HepG2 (cell line): ENCODE measurements around the gene DDIAS. TPM values are rescaled to one million over a fixed set of nuclear protein-coding genes. Genes with fewer than 3 reads are reported as not detected.

Experiments used
- ATAC-seq: fragments of 200-7000 bp; cut with Tn5 transposase; 3 replicates; pipeline ENCODE4 v1.9.1; 2020; ENCODE audit warnings: mild to moderate bottlenecking, moderate library complexity
- BruUV-seq: library from RNA; stranded (reverse); fragments of 400-500 nt; replicated peaks from 2 replicates; lab custom pipeline; 2021; lab: Mats Ljungman, UMichigan
- CTCF ChIA-PET: fragments of 300-600 bp; formaldehyde crosslinking; extraction: SDS; loops from one replicate; lab custom pipeline; 2021; ENCODE audit warnings: low total read pairs, inconsistent platforms, low intra/inter-chr PET ratio; lab: Yijun Ruan, JAX
- POLR2A ChIA-PET: fragments of 350-600 bp; sonication (Branson Sonifier 250); formaldehyde crosslinking; loops from one replicate; lab custom pipeline; 2020; ENCODE audit warnings: antibody characterized with exemption, inconsistent platforms; lab: Yijun Ruan, JAX
- DNase-seq: peaks from one replicate; pipeline ENCODE4 v3.0.0-alpha.2; 2015; ENCODE audit warnings: low spot score
- FAIRE-seq: peaks from 3 replicates; lab custom pipeline; 2011; peaks lifted over from hg19 to GRCh38; lab: Jason Lieb, UNC
- H2AFZ ChIP-seq: one replicate; pipeline ENCODE4 v1.6.1; 2011; ENCODE audit warnings: low read length, inconsistent platforms
- H3K27ac ChIP-seq: fragments of 300-600 bp; 3 replicates; pipeline ENCODE4 v1.8.0; 2011; ENCODE audit warnings: mixed run types, mild to moderate bottlenecking, mixed read lengths, low read length, inconsistent platforms; ENCODE audit not compliant: insufficient read depth; ENCODE audit errors: extremely low read length
- H3K27me3 ChIP-seq, 2 experiments: fragments of 200-600 bp in 1 of 2; 2 replicates in 1 of 2; 3 replicates in 1 of 2; pipeline versions ENCODE4 v1.6.0 to v1.8.0; 2011; ENCODE audit warnings: low read length in 2 of 2, mild to moderate bottlenecking in 2 of 2, moderate library complexity in 2 of 2, inconsistent platforms in 1 of 2; ENCODE audit not compliant: insufficient read depth in 2 of 2, control insufficient read depth in 1 of 2
- H3K36me3 ChIP-seq, 2 experiments: fragments of 200-600 bp in 1 of 2; replicated peaks in 1 of 2; 2 replicates in 1 of 2; 3 replicates in 1 of 2; pipeline versions ENCODE4 v1.5.1 to v1.8.0; 2011; ENCODE audit warnings: low read length in 2 of 2, inconsistent platforms in 1 of 2; ENCODE audit not compliant: insufficient read depth in 2 of 2, control insufficient read depth in 1 of 2
- H3K4me1 ChIP-seq: 2 replicates; pipeline ENCODE4 v1.5.1; 2012; ENCODE audit warnings: low read length, inconsistent platforms; ENCODE audit not compliant: insufficient read depth
- H3K4me2 ChIP-seq: 2 replicates; pipeline ENCODE4 v1.6.0; 2011; ENCODE audit warnings: low read depth, low read length, inconsistent platforms
- H3K4me3 ChIP-seq, 3 experiments: fragments of 200-600 bp in 1 of 3; sonication (generic), shearing (Covaris generic) in 1 of 3; replicated peaks in 1 of 3; 2 replicates each; pipeline ENCODE4 v1.5.1; 2011 to 2016; ENCODE audit warnings: low read length in 3 of 3, inconsistent platforms in 2 of 3, low read depth in 2 of 3, mild to moderate bottlenecking in 2 of 3, control low read depth in 1 of 3, mixed read lengths in 1 of 3; ENCODE audit not compliant: insufficient read depth in 1 of 3
- H3K79me2 ChIP-seq: one replicate; pipeline ENCODE4 v1.6.1; 2011; ENCODE audit warnings: low read length, inconsistent platforms; ENCODE audit not compliant: insufficient read depth
- H3K9ac ChIP-seq: 2 replicates; pipeline ENCODE4 v1.6.0; 2011; ENCODE audit warnings: mild to moderate bottlenecking, low read depth, low read length, inconsistent platforms; ENCODE audit not compliant: insufficient read depth
- H3K9me3 ChIP-seq: 2 replicates; pipeline ENCODE4 v1.5.1; 2012; ENCODE audit warnings: mild to moderate bottlenecking, low read length
- H4K20me1 ChIP-seq: 2 replicates; pipeline ENCODE4 v1.6.0; 2011; ENCODE audit warnings: inconsistent platforms, mild to moderate bottlenecking, low read length, moderate library complexity; ENCODE audit not compliant: insufficient read depth
- ATF2 ChIP-seq: sonication (generic); formaldehyde crosslinking; IDR thresholded peaks from 2 replicates; pipeline ENCODE4 v1.4.0; 2020; ENCODE audit warnings: missing genetic modification reagents
- CHD2 ChIP-seq: IDR thresholded peaks from 2 replicates; pipeline ENCODE4 v1.6.1; 2011; ENCODE audit warnings: low read depth, low read length, improper control_type of control experiment
- NPAS2 ChIP-seq: sonication (generic); formaldehyde crosslinking; IDR thresholded peaks from 2 replicates; pipeline ENCODE4 v1.8.0; 2022; ENCODE audit warnings: mild to moderate bottlenecking, missing genetic modification reagents, borderline replicate concordance
- PBX2 ChIP-seq: IDR thresholded peaks from 2 replicates; pipeline ENCODE4 v1.6.1; 2016; ENCODE audit warnings: control low read depth
- ZNF501 ChIP-seq: sonication (generic); formaldehyde crosslinking; IDR thresholded peaks from 2 replicates; pipeline ENCODE4 v1.5.1; 2020; ENCODE audit warnings: mild to moderate bottlenecking, moderate library complexity, missing genetic modification reagents
- ZNF83 ChIP-seq: sonication (generic); formaldehyde crosslinking; IDR thresholded peaks from 2 replicates; pipeline ENCODE4 v1.4.0; 2020; ENCODE audit warnings: missing genetic modification reagents, mild to moderate bottlenecking, borderline replicate concordance
- WGBS: methylation state at CpG from one replicate; pipeline ENCODE4 v1.1.6; 2017; ENCODE audit warnings: low lambda C conversion rate; 5-methylcytosine and 5-hydroxymethylcytosine counted together
- in situ Hi-C: cut with HindIII; loops from 2 replicates; pipeline ENCODE4 v1.10.0; 2017; ENCODE audit warnings: low pct_unique_long_range_greater_than_20kb; ENCODE audit not compliant: extremely low pct_ligation_motif_present
- intact Hi-C: fragments of 100-400 bp; cut with micrococcal nuclease; formaldehyde crosslinking; loops from one replicate; pipeline ENCODE4 v1.10.0; 2022; ENCODE audit not compliant: unreplicated experiment
- polyA plus RNA-seq, 8 experiments: library from polyadenylated mRNA; depleted of rRNA in 3 of 8; stranded (reverse) in 7 of 8; unstranded in 1 of 8; fragments of >200 nt; fragmentation: Illumina TruSeq in 4 of 8; extraction: Trizol in 4 of 8; gene quantifications; 2 replicates each; pipeline versions ENCODE4 v1.2.1 to v1.2.3, GENCODE V29; 2011 to 2016; ENCODE audit warnings: low read depth in 4 of 8, missing spikeins in 1 of 8, mixed read lengths in 1 of 8; ENCODE audit not compliant: insufficient read depth in 1 of 8
- total RNA-seq, 5 experiments: library from RNA; depleted of rRNA; stranded (reverse); fragments of >200 nt; fragmentation: Illumina TruSeq; extraction: Trizol; gene quantifications; 2 replicates each; pipeline ENCODE4 v1.2.3, GENCODE V29; 2016; ENCODE audit warnings: low read depth in 1 of 5
- TF ChIP-seq, protein P1 (sequence below): sonication (generic); formaldehyde crosslinking; IDR thresholded peaks from one replicate; pipeline ENCODE4 v1.5.1; 2020; ENCODE audit warnings: mild to moderate bottlenecking, missing genetic modification reagents; ENCODE audit errors: not compliant biosample characterization

DDIAS gene
- total and polyA plus RNA-seq, 2 of the 13 experiments (the other 11 are each of a cell fraction or from before 2014, with no cell fraction given), result 3.5 to 13.0 TPM

DNA sequence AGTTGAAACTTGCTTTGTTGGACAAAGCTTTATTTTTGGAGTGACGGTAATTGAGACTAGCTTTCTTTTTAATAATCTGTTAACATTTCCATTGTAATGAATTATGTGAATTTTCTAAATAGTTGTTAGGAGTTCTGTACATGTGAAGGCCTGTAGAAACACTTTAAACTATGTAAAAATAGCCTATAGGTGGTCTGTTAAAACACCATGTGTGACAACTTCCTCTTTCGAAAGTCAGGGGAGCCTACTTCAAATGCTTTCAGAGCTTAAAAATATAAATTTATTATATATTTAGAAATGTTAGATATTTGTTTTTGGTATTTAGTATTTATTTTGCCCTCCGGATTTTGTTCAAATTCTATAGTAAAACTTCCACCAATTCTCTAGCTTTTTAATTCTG is 28.7 kb downstream of the DDIAS start:
- no peak for TF ChIP-seq ATF2 (CRISPR knock-in tag)
- TF ChIP-seq ZNF83 (CRISPR knock-in tag), result no peak
- TF ChIP-seq, protein P1, sequence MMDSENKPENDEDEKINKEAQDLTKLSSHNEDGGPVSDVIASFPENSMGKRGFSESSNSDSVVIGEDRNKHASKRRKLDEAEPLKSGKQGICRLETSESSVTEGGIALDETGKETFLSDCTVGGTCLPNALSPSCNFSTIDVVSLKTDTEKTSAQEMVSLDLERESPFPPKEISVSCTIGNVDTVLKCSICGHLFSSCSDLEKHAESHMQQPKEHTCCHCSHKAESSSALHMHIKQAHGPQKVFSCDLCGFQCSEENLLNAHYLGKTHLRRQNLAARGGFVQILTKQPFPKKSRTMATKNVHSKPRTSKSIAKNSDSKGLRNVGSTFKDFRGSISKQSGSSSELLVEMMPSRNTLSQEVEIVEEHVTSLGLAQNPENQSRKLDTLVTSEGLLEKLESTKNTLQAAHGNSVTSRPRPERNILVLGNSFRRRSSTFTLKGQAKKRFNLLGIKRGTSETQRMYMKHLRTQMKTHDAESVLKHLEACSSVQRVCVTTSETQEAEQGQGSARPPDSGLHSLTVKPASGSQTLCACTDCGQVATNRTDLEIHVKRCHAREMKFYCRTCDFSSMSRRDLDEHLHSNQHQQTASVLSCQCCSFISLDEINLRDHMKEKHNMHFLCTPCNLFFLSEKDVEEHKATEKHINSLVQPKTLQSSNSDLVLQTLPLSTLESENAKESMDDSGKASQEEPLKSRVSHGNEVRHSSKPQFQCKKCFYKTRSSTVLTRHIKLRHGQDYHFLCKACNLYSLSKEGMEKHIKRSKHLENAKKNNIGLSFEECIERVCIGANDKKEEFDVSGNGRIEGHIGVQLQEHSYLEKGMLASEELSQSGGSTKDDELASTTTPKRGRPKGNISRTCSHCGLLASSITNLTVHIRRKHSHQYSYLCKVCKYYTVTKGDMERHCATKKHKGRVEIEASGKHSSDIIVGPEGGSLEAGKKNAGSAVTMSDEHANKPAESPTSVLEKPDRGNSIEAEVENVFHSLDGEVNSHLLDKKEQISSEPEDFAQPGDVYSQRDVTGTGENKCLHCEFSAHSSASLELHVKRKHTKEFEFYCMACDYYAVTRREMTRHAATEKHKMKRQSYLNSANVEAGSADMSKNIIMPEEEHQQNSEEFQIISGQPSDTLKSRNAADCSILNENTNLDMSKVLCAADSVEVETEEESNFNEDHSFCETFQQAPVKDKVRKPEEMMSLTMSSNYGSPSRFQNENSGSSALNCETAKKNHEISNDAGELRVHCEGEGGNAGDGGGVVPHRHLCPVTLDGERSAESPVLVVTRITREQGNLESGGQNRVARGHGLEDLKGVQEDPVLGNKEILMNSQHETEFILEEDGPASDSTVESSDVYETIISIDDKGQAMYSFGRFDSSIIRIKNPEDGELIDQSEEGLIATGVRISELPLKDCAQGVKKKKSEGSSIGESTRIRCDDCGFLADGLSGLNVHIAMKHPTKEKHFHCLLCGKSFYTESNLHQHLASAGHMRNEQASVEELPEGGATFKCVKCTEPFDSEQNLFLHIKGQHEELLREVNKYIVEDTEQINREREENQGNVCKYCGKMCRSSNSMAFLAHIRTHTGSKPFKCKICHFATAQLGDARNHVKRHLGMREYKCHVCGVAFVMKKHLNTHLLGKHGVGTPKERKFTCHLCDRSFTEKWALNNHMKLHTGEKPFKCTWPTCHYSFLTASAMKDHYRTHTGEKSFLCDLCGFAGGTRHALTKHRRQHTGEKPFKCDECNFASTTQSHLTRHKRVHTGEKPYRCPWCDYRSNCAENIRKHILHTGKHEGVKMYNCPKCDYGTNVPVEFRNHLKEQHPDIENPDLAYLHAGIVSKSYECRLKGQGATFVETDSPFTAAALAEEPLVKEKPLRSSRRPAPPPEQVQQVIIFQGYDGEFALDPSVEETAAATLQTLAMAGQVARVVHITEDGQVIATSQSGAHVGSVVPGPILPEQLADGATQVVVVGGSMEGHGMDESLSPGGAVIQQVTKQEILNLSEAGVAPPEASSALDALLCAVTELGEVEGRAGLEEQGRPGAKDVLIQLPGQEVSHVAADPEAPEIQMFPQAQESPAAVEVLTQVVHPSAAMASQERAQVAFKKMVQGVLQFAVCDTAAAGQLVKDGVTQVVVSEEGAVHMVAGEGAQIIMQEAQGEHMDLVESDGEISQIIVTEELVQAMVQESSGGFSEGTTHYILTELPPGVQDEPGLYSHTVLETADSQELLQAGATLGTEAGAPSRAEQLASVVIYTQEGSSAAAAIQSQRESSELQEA (CRISPR knock-in tag), result no peak
- TF ChIP-seq PBX2 (CRISPR knock-in tag), result no peak
- TF ChIP-seq CHD2, result no peak
- no peak for TF ChIP-seq NPAS2 (CRISPR knock-in tag)
- no peak for TF ChIP-seq ZNF501 (CRISPR knock-in tag)
- Histone ChIP-seq H3K4me2 (no peak overlapping the region), H3K9ac (no peak overlapping the region), H2AFZ (no peak overlapping the region), H3K36me3 (peaks cover 0 to 26% of the 10 kb centered on the region in 2 experiments; a peak in 2 of 5 replicates), H3K27me3 (no peaks in the 10 kb centered on the region), H3K79me2 (no peaks in the 10 kb centered on the region), H3K4me1 (no peaks in the 10 kb centered on the region), H3K9me3 (no peaks in the 10 kb centered on the region), H3K27ac (no peak overlapping the region), H4K20me1 (no peaks in the 10 kb centered on the region), H3K4me3 (no peak overlapping the region)
- ATAC-seq, result no peak
- in situ Hi-C loops, result no loop called here
- ChIA-PET POLR2A (no interaction called here), CTCF (no interaction called here)
- WGBS, result 79% methylated on average over 3 of the region's 3 CpGs
- BruUV-seq, result no TSS peak
- FAIRE-seq, result no peak
- DNase-seq, result no peak
- intact Hi-C loops, result no loop called here
